Measurements from ENCODE around the gene PIGR. TPM values are rescaled to one million over a fixed set of nuclear protein-coding genes. Genes with fewer than 3 reads are reported as not detected.

PIGR gene
- total and polyA plus RNA-seq, 2 of the 4 experiments (the other 2 are of a cell fraction), result not detected

GRCh38 chr1:206992790-206993189, 46.5 kb upstream of the PIGR start:
- intact Hi-C loops (cut with micrococcal nuclease), result no loop called here
- BruUV-seq (replicated peaks), result no TSS peak
- POLR2A ChIA-PET (ENCODE audit: unreplicated experiment), result no interaction called here

More at GRCh38 chr1:206992790-206993189, 46.5 kb upstream of the PIGR start:
- Histone ChIP-seq H3K18ac (ENCODE audit: low read depth, low read length) (no peak overlapping the region), H3K14ac (replicated peaks; ENCODE audit: low read depth, low read length) (no peak overlapping the region), H3K36me3 (ENCODE audit: control insufficient read depth, insufficient read depth, low read length) (no peaks in the 10 kb centered on the region), H3K9me3 (ENCODE audit: control insufficient read depth, insufficient read depth, low read length) (peaks cover 3% of the 10 kb centered on the region; the same call in 1 of the 2 replicates), H2BK20ac (ENCODE audit: low read depth, low read length) (no peak overlapping the region), H2BK15ac (ENCODE audit: low read depth, low read length) (no peak overlapping the region), H2AFZ (replicated peaks; ENCODE audit: low read length, poor library complexity) (no peak overlapping the region), H3K27me3 (ENCODE audit: control insufficient read depth, insufficient read depth, low read length) (peaks cover 30% of the 10 kb centered on the region), H2AK9ac (replicated peaks; ENCODE audit: low read depth, low read length, poor library complexity) (no peak overlapping the region), H3K79me1 (ENCODE audit: low read depth in 1 of 2, low read length in 2 of 2) (no peaks in the 10 kb centered on the region), H4K5ac (ENCODE audit: low read depth, low read length) (no peak overlapping the region), H3K4me2 (ENCODE audit: low read depth, low read length) (no peak overlapping the region), H3K4me1 (ENCODE audit: control insufficient read depth, insufficient read depth, low read length) (no peaks in the 10 kb centered on the region), H2BK120ac (ENCODE audit: low read depth, low read length) (no peak overlapping the region), H3K9ac (ENCODE audit: low read depth, low read length) (no peak overlapping the region), H3K9me1 (ENCODE audit: insufficient read depth, low read length) (no peaks in the 10 kb centered on the region), H4K20me1 (ENCODE audit: insufficient read depth, low read length) (no peaks in the 10 kb centered on the region), H4K8ac (ENCODE audit: low read depth in 2 of 2, low read length in 2 of 2) (no peak overlapping the region), H3K56ac (ENCODE audit: extremely low read depth, insufficient read depth, low read length) (no peak overlapping the region), H3K4me3 (ENCODE audit: insufficient read depth, low read depth, low read length) (no peak overlapping the region), H4K91ac (ENCODE audit: insufficient read depth, low read depth, low read length) (no peak overlapping the region), H3K4ac (ENCODE audit: low read depth, low read length) (no peak overlapping the region), H2BK5ac (ENCODE audit: low read depth, low read length, poor library complexity, severe bottlenecking) (no peak overlapping the region), H2AK5ac (ENCODE audit: low read depth, low read length) (no peak overlapping the region), H3K23ac (ENCODE audit: low read depth, low read length) (no peak overlapping the region), H3K27ac (ENCODE audit: insufficient read depth, low read length) (no peak overlapping the region)
- ATAC-seq (ENCODE audit: low read depth) (no peak), DNase-seq (no peak)
- CTCF ChIA-PET, result interaction anchor here (2.7 kb wide), 1 partner anchor 11 kb away, joined by 13 read pairs; no protein-coding TSS in a partner anchor
- TF ChIP-seq CTCF (conservative IDR thresholded peaks at IDR 0.05; ENCODE audit: low read depth, low read length), result no peak
- no peak for TF ChIP-seq POLR2A (IDR thresholded peaks at IDR 0.05; ENCODE audit: low read depth, low read length)
- no peak for TF ChIP-seq NFE2L2 (IDR thresholded peaks at IDR 0.05; ENCODE audit: low read depth, low read length)
- no peak for TF ChIP-seq RFX5 (IDR thresholded peaks at IDR 0.05; ENCODE audit: low read depth, low read length)
- no peak for TF ChIP-seq CEBPB (IDR thresholded peaks at IDR 0.05; ENCODE audit: low read depth, low read length)
- no peak for TF ChIP-seq RCOR1 (IDR thresholded peaks at IDR 0.05; ENCODE audit: insufficient replicate concordance, low read length)
- no peak for TF ChIP-seq FOS (IDR thresholded peaks at IDR 0.05; ENCODE audit: low read depth, low read length)
- dilution Hi-C loops (cut with HindIII; ENCODE audit: low sequenced_read_pairs, unreplicated experiment), result no loop called here
- in situ Hi-C loops (cut with MboI; ENCODE audit: low sequenced_read_pairs), result no loop called here

All from IMR-90 (cell line).